CD4-positive, alpha-beta T cell treated with Interleukin-6 for 4 hours (primary cell): ENCODE data around the gene GNPAT.

Source experiments
- DNase-seq: peaks from one replicate; pipeline ENCODE4 v3.0.0-alpha.2; 2020; ENCODE audit warnings: mixed read lengths

The GNPAT gene

GRCh38 chr1:231260351-231260750, 19.3 kb downstream of the GNPAT start:
- no peak for DNase-seq

DNA sequence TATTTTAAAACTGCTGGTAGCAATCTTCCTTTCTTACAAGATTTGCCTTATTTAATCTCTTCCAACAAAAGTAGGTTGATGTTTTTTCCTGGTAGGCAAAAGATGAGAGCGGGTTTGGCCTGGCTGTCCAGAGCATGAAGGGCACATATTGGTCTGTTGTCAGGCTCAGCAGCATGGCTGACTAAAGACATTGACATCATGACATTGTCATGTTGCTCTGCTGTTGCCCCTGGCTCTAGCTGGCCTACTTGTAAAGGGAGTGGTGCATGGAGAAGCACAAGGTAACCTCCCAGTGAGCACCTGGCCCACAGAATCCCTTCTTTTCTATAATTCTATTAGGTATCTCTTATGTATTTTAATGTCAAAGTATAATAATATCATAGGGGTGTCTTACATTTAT, 23.6 kb downstream of the GNPAT start:
- no peak for DNase-seq

DNA sequence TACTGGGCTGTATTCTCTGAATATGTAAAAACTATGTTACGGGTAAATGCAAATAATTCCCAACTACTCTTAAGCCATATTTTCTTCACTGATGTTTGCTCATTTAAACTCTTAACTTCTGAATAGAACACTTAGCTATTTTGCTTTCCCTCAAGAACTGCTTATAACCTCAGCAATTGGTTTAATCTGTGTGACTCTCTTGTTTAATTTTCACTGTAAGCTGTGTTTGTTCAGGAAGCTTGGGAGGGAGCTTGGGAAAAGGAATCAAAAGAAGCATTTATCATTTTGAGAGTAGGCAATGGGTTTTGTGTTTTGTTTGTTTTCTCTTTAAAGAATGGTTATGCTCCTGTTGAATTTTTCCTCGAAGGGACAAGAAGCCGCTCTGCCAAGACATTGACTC, 24.4 kb downstream of the GNPAT start:
- no peak for DNase-seq

DNA sequence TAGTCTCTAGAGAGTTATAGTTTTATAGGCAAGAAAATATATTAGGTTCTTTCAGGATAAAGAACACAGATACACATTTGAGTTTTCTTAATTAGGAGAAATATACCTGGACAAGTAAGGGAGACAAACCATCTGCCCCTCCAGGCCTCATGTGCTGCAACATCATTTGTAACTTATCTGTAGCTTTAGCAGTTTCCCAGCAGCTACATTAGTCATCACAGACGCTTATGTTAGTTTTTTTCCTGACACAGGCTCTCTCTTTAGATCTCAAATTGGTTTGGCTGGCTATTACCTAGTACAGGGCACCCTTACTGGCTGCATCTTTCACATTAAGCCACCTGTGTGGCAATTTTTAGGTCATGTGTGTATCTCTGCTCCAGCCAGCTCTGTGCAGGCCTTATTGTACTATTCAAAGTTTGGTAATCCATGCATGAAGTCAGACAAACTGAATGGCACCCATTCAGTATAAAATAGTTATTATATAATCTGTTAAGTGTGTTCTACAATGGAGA, 25.9 kb downstream of the GNPAT start:
- DNase-seq: no peak

DNA sequence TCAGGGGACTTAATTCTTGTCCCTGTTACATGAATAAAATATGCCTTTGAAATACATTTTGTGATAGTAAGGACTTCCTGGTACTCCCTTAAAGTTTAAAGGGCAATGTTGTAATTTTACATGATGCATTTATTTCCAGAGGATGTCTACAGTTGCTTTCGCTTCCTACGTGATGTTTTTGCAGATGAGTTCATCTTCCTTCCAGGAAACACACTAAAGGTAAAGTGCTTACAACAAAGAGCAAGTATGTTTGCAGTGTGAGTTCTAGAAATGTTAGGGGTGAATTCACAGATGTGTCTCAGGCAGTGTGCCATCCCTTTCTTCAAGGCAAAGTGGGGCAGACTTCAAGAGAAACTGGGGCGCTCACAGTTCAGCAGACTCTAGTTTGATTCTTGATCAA, 31.2 kb downstream of the GNPAT start:
- peak; percentile 9 for DNase-seq

- DNase-seq: peak; percentile 19
Measured at GRCh38 chr1:231272880-231273279, 31.9 kb downstream of the GNPAT start.

GRCh38 chr1:231274119-231274825, 33.3 kb downstream of the GNPAT start:
- no peak for DNase-seq

DNA sequence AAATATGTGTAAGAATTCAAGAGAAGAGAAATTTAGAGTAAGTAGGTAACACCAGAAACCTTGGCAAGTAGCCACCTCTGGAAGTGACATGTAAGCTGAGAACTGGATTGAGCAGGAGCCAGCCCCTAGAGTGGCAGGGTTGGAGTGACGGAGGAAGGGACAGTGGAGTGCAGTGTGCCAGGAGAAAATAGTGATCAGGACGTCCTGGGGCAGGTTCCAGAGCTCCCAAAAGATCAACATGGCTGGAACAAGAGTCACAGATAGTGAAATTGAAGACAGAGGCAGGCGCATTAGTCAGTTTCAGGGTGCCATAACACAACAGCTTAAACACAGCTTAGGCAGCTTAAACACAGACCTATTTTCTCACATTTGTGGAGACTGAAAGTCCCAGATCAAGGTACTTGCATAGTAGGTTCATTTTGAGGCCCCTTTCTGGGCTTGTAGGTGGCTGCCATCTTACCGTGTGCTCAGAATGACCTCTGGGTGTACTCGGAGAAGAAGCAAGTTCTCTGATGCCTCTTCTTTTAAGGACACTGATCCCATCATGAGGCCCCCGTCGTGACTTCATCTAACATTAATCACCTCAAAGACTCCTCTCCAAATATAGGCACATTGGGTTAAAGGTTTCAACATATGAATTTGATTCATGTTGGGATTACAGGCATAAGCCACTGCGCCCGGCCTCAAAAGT, 37.2 kb downstream of the GNPAT start:
- no peak for DNase-seq

DNA sequence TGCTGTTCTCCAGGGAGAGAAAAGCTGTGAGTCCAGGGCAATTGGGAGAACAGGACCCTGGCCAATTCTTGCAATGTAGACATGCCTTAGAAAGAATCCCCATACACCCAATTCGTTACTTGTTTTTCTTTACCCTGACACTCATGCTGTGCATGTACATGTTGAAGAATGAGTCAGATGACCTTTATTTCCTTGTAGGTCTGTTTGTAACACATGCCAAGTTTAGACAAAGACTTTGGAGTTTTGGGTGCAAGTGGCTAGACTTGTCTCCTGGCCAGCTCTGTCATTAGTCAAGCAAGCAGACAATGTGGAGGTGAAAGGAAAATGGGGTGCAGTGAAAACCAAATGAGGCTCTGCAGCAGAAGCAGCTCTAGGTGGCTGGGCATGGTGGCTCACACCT, 38.1 kb downstream of the GNPAT start:
- no peak for DNase-seq

- DNase-seq: no peak
Measured at GRCh38 chr1:231279683-231280082, 38.7 kb downstream of the GNPAT start.

DNA sequence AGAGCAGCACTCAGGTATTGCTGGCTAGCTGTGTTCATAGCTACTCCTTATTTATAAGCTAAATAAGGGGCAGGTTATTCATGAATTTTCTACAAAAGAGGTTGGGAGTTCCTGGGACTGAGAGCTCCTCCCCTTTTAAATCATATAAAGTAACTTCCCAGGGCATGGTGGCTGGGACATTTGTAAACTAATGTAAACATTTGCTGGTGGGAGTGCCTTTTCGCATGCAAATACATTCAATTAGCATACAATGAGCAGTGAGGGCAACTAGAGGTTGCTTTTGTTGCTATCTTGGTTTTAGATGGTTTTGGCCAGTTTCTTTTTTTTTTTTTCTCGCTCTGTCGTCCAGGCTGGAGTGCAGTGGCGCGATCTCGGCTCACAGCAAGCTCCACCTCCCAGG, 43.4 kb downstream of the GNPAT start:
- DNase-seq: no peak

DNA sequence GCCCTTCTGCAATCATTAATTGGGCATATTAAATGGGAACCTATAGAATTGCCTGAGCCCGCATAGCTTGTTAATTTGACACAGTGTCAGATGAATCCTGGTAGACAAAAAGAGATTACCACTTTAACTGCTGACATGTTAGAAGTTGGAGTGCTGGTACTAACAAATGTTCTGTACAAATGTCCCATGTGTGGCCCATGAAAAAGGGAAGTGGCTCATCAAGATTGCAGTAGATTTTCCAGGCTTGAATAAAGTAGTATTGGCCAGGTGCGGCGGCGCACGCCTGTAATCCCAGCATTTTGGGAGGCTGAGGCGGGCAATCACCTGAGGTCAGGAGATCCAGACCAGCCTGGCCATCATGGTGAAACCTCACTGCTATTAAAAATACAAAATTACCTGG, 45.6 kb downstream of the GNPAT start:
- DNase-seq: no peak

- DNase-seq: no peak
Measured at GRCh38 chr1:231295938-231296337, 54.9 kb downstream of the GNPAT start.

- no peak for DNase-seq
Measured at GRCh38 chr1:231301990-231302389, 61.0 kb downstream of the GNPAT start.

DNA sequence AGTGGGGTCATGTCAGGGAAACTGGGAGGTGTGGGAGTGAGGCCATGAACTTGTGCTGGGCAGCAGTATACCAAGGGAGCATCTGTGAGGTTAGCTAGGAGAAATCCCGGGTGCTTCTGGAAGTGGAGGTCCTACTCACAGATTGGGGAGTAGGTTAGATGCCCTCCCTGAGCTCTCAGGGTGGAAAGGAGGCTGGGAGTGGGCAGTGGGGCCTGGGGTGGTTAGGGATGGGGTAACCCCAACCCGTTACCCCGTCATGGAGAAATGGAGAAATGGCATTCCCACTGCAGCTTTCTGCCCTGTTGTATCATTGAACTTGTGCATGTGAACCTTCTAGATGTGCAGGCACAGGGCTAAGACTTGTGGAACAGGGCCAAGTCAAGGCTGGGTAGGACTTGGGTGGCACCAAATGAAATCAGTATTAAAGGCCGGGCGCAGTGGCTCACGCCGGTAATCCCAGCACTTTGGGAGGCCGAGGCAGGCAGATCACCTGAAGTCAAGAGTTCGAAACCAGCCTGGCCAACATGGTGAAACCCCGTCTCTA, 69.5 kb downstream of the GNPAT start:
- DNase-seq: no peak

- no peak for DNase-seq
Measured at GRCh38 chr1:231311720-231312431, 70.9 kb downstream of the GNPAT start.

GRCh38 chr1:231312432-231312788, 71.4 kb downstream of the GNPAT start:
- no peak for DNase-seq

GRCh38 chr1:231313661-231314060, 72.6 kb downstream of the GNPAT start:
- DNase-seq: no peak

- peak; percentile 54 for DNase-seq
Measured at GRCh38 chr1:231315887-231316286, 74.9 kb downstream of the GNPAT start.

DNA sequence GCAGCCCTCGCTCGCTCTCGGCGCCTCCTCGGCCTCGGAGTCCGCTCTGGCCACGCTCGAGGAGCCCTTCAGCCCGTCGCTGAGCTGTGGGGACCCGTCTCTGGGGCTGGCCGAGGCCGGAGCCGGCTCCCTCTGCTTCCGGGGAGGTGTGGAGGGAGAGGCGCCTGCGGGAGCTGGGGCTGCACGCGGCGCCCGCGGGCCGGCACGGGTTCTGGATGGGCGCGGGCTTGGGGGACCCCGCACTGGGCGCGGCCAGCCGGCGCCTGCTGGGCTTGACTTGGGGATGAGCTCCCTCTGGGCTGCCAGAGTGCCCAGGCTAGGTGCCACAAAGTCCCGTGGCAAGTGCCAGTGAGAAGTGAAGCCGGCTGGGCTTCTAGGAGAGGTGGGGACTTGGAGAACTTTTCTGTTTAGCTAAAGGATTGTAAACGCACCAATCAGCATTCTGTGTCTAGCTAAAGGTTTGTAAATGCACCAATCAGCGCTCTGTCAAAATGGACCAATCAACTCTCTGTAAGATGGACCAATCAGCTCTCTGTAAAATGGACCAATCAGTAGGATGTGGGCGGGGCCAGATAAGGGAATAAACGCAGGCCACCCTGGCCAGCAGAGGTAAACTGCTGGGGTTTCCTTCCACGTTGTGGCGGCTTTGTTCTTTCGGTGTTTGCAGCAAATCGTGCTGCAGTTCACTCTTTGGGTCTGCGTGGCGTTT, 76.4 kb downstream of the GNPAT start:
- no peak for DNase-seq

- DNase-seq: no peak
Measured at GRCh38 chr1:231318015-231318355, 77.0 kb downstream of the GNPAT start.

DNA sequence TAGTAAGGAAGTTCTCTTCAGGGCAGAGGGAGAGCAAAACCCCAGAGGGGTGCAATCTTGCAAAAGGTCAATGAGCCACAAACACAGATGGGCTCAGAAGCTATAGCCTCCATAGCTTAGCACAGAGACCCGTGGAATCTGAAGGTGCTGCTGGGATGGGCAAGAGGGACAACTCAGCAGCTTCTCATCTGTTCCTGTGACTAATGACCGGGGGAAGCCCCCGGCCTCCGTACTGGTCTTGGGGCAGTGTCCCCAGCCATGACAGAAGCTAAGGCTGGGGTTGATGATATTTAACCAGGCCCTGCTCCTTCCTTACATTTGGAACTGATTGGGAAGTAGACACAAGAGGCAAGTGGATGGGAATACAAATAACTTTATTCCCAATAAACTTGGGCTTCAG, 77.6 kb downstream of the GNPAT start:
- no peak for DNase-seq

DNA sequence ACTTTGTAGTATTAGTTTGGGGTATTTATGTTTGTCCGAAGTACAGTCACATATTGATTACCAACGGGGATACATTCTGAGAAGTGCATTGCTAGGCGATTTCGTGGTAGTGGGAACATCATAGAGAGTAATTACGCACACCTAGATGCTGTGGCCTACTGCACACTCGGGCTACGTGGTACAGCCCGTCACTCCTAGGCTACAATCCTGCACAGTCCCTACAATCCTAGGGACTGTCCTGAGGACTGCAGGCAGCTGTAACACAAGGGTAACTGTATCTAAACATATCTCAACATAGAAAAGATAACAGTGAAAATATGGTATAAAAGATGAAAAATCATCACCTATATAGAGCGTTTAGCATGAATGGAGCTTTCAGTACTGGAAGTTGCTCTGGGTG, 78.1 kb downstream of the GNPAT start:
- no peak for DNase-seq
